ENCODE measurements around the gene GLT1D1.

Gene GLT1D1

GRCh38 chr12:128876559-128876958 is 23.3 kb downstream of the GLT1D1 start:
- DNase-seq (ENCODE audit: insufficient read length, low spot score) (no peak), FAIRE-seq (no peak)
- TF ChIP-seq CTCF (IDR thresholded peaks at IDR 0.05; ENCODE audit: insufficient read depth, missing control alignments), result no peak

- no peak for TF ChIP-seq CTCF (IDR thresholded peaks at IDR 0.05; ENCODE audit: insufficient read depth, missing control alignments)
- FAIRE-seq, result no peak
These were observed 26.9 kb downstream of the GLT1D1 start for GRCh38 chr12:128879898-128880764.

GRCh38 chr12:128891856-128892255 is 38.6 kb downstream of the GLT1D1 start:
- FAIRE-seq (no peak), DNase-seq (ENCODE audit: insufficient read length, low spot score) (no peak)
- TF ChIP-seq CTCF (IDR thresholded peaks at IDR 0.05; ENCODE audit: insufficient read depth, missing control alignments), result no peak

More at GRCh38 chr12:128879898-128880764, 26.9 kb downstream of the GLT1D1 start:
- no peak for DNase-seq (ENCODE audit: insufficient read length, low spot score)

- no peak for DNase-seq (ENCODE audit: insufficient read length, low spot score)
- no peak for TF ChIP-seq CTCF (IDR thresholded peaks at IDR 0.05; ENCODE audit: insufficient read depth, missing control alignments)
- FAIRE-seq, result no peak
These were observed 50.0 kb downstream of the GLT1D1 start for GRCh38 chr12:128903236-128903635.

GRCh38 chr12:128905003-128905544 is 51.8 kb downstream of the GLT1D1 start:
- no peak for DNase-seq (ENCODE audit: insufficient read length, low spot score)
- TF ChIP-seq CTCF (IDR thresholded peaks at IDR 0.05; ENCODE audit: insufficient read depth, missing control alignments), result no peak
- no peak for FAIRE-seq

- no peak for FAIRE-seq
- no peak for TF ChIP-seq CTCF (IDR thresholded peaks at IDR 0.05; ENCODE audit: insufficient read depth, missing control alignments)
- DNase-seq (ENCODE audit: insufficient read length, low spot score), result no peak
These were observed 53.3 kb downstream of the GLT1D1 start for GRCh38 chr12:128906485-128907137.

Data from D721Med (cell line).